Esophagus mucosa (tissue), 1 donor: Measurements from ENCODE around the gene DOHH. TPM values are rescaled to one million over a fixed set of nuclear protein-coding genes. Genes with fewer than 3 reads are reported as not detected.
"Not testable (repeated sequence)": the region's sequence is repeated elsewhere in the genome, so short reads cannot be mapped to it uniquely, and the experiment has no call there.

Experiments
- ATAC-seq: fragments of 200-7000 bp; cut with Tn5 transposase; one replicate; pipeline ENCODE4 v1.9.1; 2020
- total RNA-seq: library from RNA; stranded (reverse); gene quantifications from one replicate; pipeline ENCODE4 v1.2.4, GENCODE V29; 2023
- donor health status: DM: yes; HTN: yes; CAD: no.

DOHH gene
- total RNA-seq, 1 donor from 2014 or later = 11.1 TPM

DNA sequence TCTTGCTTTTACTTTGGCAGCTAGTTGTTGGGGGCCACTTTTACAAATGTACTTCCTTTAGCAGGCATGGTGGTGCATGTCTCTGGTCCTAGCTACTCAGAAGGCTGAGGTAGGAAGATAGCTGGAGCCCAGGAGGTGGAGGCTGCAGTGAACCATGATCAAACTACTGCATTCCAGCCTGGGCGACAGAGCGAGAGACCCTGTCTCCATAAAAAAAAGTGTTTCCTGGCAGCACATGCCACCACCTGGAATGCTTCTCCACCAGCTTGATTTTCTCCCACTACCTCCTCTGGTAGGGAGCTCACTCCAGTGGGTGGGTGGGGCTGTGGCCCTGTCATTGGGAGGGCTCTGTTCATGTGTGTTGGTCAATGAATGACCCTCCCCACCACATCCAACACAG is 18.2 kb upstream of the DOHH start:
- ATAC-seq = no peak

- no peak for ATAC-seq
Observed at GRCh38 chr19:3518255-3518654, 17.8 kb upstream of the DOHH start.

GRCh38 chr19:3517638-3518037 is 17.2 kb upstream of the DOHH start:
- no peak for ATAC-seq

GRCh38 chr19:3516675-3517207 is 16.3 kb upstream of the DOHH start:
- ATAC-seq = no peak

DNA sequence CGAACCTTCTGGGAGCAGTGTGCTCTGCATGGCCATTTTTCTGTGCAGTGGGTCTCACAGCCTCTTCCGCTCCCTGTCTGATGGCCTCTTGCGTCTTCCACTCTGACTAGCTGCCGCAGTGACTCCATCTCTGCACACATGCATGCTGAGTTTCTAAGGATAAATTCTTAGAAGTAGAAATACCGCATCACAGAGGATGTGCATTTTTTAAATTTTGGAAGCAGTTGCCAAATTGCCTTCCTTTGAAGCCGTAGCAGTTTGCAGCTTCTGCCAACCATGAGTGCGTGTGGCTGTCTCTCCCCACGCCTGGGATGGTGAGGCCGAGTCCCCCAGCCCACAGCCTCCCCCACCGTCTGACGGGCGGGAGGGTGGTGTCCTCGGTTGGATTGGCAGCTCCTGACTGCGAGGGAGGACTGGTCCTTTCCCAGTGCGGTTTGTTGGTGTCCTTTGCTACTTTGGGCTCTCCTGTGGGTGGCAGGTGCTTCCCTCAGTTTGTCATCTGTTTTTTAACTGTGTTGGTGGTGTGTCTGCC is 15.5 kb upstream of the DOHH start:
- no peak for ATAC-seq

GRCh38 chr19:3514930-3515329 is 14.5 kb upstream of the DOHH start:
- no peak for ATAC-seq

GRCh38 chr19:3513229-3514140 is 13.0 kb upstream of the DOHH start:
- ATAC-seq = no peak

DNA sequence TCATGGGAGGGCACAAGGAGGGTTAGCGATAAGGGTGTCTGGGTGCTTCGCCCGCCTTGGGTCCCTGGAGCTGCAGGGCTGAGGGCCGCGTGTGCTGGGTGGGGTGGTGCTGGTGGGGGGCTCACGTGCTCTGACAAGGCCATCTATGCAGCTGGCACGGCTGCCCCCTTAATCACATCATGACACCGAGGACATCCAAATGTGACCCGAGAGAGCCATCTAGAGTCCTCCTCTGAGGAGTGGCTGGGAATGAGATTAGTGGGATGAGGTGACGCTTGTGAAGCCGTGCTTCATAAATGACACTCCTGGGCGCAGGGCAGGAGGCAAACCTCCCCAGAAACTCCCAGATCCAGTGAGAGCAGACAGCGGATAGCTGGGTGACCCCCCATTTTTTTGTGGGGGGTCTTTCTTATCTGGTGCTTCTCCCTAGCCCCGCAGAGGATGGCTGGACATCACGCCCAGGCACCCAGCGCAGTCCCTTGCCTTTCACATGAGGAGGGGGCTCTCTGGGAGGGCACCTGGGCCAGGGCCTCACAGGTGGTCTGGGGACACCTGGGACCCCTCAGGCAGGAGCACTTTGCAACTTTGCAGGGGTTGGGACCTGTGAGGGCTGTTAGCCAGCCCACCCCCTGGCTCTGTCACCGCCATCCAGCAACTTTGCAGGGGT is 12.2 kb upstream of the DOHH start:
- ATAC-seq = no peak

DNA sequence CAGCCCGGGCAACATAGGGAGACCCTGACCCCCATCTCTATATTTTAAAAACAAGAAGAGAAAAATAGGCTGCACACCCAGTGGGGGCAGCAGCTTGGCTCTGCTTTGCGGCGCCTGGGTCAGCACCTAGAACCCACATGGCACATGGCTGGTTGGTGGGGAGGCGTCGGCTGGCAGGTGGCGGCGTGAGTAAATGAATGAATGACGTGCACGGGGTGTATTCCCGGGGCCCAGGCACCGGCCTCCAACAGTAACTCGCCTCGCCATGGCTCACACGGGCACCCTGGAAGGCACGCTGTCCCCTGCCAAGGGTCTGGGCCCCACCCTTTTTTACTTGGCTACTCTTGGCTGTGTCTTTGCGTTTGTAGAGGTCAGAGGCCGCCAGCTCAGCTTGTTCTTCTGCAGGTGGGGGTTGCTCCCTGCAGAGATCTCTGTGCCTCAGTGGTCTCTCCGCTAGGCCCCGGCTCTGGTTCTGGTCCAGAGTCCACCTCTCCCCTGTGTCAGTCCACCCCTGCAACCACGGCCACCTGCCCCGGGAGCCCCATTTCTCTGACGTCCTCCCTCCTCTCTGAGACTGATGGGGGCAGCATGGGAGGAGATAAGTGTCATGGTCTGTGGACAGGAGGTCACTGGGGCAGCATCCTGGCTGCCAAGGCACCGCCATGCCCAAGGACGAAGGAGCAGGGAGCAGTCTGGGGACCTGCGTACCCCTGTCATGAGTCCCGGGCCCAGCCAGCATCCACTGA is 11.2 kb upstream of the DOHH start:
- no peak for ATAC-seq

- no peak for ATAC-seq
Observed at GRCh38 chr19:3510727-3511126, 10.3 kb upstream of the DOHH start.

GRCh38 chr19:3509566-3509989 is 9.1 kb upstream of the DOHH start:
- peak; percentile 49 for ATAC-seq

GRCh38 chr19:3508771-3509535 is 8.5 kb upstream of the DOHH start:
- no peak for ATAC-seq

DNA sequence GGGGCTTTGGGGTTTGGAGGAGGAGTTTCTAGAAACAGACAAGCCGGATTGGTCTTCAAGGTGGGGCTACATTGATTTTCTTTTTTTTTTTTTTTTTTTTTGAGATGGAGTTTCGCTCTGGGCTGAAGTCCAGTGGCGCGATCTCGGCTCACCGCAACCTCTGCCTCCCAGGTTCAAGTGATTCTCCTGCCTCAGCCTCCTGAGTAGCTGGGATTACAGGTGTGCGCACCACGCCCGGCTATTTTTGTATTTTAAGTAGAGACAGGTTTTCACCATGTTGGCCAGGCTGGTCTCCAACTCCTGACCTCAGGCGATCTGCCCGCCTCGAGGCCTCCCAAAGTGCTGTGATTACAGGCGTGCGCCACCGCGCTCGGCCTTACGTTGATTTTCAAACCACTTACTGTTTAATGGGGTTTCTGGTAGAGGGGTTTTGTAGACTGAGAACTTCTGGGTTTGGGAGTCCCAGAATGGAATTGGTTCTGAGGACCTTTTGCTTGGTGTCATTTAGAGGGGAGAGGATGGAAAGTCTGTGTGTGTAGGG is 7.7 kb upstream of the DOHH start:
- not testable (repeated sequence) for ATAC-seq

GRCh38 chr19:3507371-3508120 is 7.1 kb upstream of the DOHH start:
- ATAC-seq = no peak

GRCh38 chr19:3506384-3507340 is 6.2 kb upstream of the DOHH start:
- peak; percentile 5 for ATAC-seq

- peak; percentile 93 for ATAC-seq
Observed at GRCh38 chr19:3505598-3506383, 5.3 kb upstream of the DOHH start, which contains the start of gene FZR1. FZR1 (plus strand) TSS chr19:3506311; CDS start chr19:3522990, 16,679 bp downstream.

DNA sequence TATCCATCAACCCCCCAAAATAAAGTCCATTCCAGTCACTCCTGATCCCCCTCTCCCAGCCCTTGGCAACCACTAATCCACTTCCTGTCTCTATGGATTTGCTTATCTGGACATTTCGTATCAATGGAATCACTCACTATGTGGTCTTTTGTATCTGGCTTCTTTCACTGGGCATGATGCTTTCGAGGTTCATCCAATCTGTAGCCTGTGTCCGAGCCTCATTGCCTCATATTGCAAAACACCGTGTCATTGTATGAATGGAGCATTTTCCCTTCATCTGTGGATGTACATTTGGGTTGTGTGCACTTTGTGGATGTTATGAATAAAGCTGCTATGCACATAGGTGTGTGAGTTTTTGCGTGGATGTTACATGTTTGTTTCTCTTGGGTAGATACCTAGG is 4.3 kb upstream of the DOHH start:
- no peak for ATAC-seq

DNA sequence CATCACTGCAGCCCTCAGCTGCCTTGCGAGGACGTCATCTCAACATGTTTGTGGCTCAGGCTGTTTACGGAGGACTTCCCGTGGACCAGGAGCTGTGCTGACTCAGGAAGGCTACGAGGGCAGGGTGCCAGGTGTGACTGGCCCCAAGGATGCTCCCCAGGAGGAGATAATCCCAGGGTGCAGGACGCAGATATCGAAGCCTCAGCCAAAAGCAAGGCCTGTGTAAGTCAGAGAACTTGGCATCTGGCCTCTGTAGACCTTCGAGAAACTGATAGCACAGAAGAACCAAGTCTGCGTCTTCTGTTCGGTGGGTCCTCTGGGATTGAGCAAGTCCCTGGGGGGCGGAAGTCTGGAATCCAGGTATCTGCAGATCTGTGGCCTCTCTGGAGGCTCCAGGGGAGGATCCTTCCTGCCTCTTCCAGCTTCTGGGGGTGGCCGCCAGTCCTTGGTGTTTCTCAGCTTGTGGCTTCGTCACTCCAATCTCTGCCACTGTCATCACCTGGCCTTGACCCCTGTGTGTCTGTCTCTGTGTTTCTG is 2.6 kb upstream of the DOHH start:
- no peak for ATAC-seq
